ENCODE data around the gene GABRA5. TPM values are rescaled to one million over a fixed set of nuclear protein-coding genes. Genes with fewer than 3 reads are reported as not detected.

The GABRA5 gene
- total and polyA plus RNA-seq, 2 of the 4 experiments (the other 2 are of a cell fraction): 4.0 to 7.3 TPM

DNA sequence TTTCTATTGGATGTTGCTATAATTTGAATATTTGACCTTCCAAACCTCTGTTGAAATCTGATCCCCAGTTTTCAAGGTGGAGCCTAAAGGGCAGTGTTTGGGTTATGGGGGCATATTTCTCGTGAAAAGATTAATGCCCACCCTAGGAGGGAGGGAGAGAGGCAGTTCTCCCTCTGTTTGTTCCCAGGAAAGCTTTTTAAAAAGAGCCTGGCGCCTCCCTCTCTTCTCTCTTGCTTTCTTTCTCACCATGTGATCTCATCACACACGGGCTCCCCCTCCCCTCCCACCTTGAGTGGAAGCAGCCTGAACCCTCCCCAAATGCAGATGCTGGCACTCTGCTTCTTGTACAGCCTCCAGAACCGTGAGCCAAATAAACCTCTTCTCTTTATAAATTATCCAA, 12.4 kb upstream of the GABRA5 start:
- ChIA-PET POLR2A (ENCODE audit: unreplicated experiment) (no interaction called here), CTCF (no interaction called here)
- Histone ChIP-seq H2BK20ac (ENCODE audit: low read depth, low read length) (no peak overlapping the region), H4K8ac (ENCODE audit: low read depth in 2 of 2, low read length in 2 of 2) (no peak overlapping the region), H4K5ac (ENCODE audit: low read depth, low read length) (no peak overlapping the region), H4K20me1 (ENCODE audit: insufficient read depth, low read length) (no peaks in the 10 kb centered on the region), H3K27me3 (ENCODE audit: control insufficient read depth, insufficient read depth, low read length) (no peaks in the 10 kb centered on the region), H3K4me3 (ENCODE audit: insufficient read depth, low read depth, low read length) (no peak overlapping the region), H3K18ac (ENCODE audit: low read depth, low read length) (no peak overlapping the region), H3K27ac (ENCODE audit: insufficient read depth, low read length) (no peak overlapping the region), H3K14ac (replicated peaks; ENCODE audit: low read depth, low read length) (no peak overlapping the region), H2AFZ (replicated peaks; ENCODE audit: low read length, poor library complexity) (no peak overlapping the region), H3K23ac (ENCODE audit: low read depth, low read length) (no peak overlapping the region), H3K56ac (ENCODE audit: extremely low read depth, insufficient read depth, low read length) (no peak overlapping the region), H3K9ac (ENCODE audit: low read depth, low read length) (no peak overlapping the region), H3K79me1 (ENCODE audit: low read depth in 1 of 2, low read length in 2 of 2) (no peaks in the 10 kb centered on the region), H3K4me1 (ENCODE audit: control insufficient read depth, insufficient read depth, low read length) (no peaks in the 10 kb centered on the region), H2BK15ac (ENCODE audit: low read depth, low read length) (no peak overlapping the region), H3K36me3 (ENCODE audit: control insufficient read depth, insufficient read depth, low read length) (no peaks in the 10 kb centered on the region), H2AK5ac (ENCODE audit: low read depth, low read length) (no peak overlapping the region), H2BK120ac (ENCODE audit: low read depth, low read length) (no peak overlapping the region), H2AK9ac (replicated peaks; ENCODE audit: low read depth, low read length, poor library complexity) (no peak overlapping the region), H3K4ac (ENCODE audit: low read depth, low read length) (no peak overlapping the region), H3K4me2 (ENCODE audit: low read depth, low read length) (no peak overlapping the region), H2BK5ac (ENCODE audit: low read depth, low read length, poor library complexity, severe bottlenecking) (no peak overlapping the region), H3K9me1 (ENCODE audit: insufficient read depth, low read length) (no peaks in the 10 kb centered on the region), H3K9me3 (ENCODE audit: control insufficient read depth, insufficient read depth, low read length) (peaks cover 2% of the 10 kb centered on the region; the same call in 1 of the 2 replicates), H4K91ac (ENCODE audit: insufficient read depth, low read depth, low read length) (no peak overlapping the region)
- intact Hi-C loops (cut with micrococcal nuclease) (no loop called here), dilution Hi-C loops (cut with HindIII; ENCODE audit: low sequenced_read_pairs, unreplicated experiment) (no loop called here), in situ Hi-C loops (cut with MboI; ENCODE audit: low sequenced_read_pairs) (no loop called here)
- no peak for ATAC-seq (ENCODE audit: low read depth)
- no peak for DNase-seq
- TF ChIP-seq MAFK (IDR thresholded peaks at IDR 0.05; ENCODE audit: low read depth, low read length) (no peak), RCOR1 (IDR thresholded peaks at IDR 0.05; ENCODE audit: insufficient replicate concordance, low read length) (no peak), CEBPB (IDR thresholded peaks at IDR 0.05; ENCODE audit: low read depth, low read length) (no peak), SMC3 (IDR thresholded peaks at IDR 0.05; ENCODE audit: low read depth, low read length) (no peak), FOS (IDR thresholded peaks at IDR 0.05; ENCODE audit: low read depth, low read length) (no peak), ELK1 (IDR thresholded peaks at IDR 0.05; ENCODE audit: borderline replicate concordance, low read depth, low read length) (no peak), MAZ (IDR thresholded peaks at IDR 0.05; ENCODE audit: borderline replicate concordance, low read depth, low read length) (no peak), MXI1 (IDR thresholded peaks at IDR 0.05; ENCODE audit: borderline replicate concordance, low read depth, low read length) (no peak), RFX5 (IDR thresholded peaks at IDR 0.05; ENCODE audit: low read depth, low read length) (no peak), RAD21 (IDR thresholded peaks at IDR 0.05; ENCODE audit: low read length) (no peak), USF2 (IDR thresholded peaks at IDR 0.05; ENCODE audit: low read depth, low read length) (no peak), NFE2L2 (IDR thresholded peaks at IDR 0.05; ENCODE audit: low read depth, low read length) (no peak), CHD1 (IDR thresholded peaks at IDR 0.05; ENCODE audit: low read depth, low read length) (no peak), POLR2A (IDR thresholded peaks at IDR 0.05; ENCODE audit: low read depth, low read length) (no peak), BHLHE40 (IDR thresholded peaks at IDR 0.05; ENCODE audit: low read depth, low read length) (no peak)
- TF ChIP-seq, protein P1, sequence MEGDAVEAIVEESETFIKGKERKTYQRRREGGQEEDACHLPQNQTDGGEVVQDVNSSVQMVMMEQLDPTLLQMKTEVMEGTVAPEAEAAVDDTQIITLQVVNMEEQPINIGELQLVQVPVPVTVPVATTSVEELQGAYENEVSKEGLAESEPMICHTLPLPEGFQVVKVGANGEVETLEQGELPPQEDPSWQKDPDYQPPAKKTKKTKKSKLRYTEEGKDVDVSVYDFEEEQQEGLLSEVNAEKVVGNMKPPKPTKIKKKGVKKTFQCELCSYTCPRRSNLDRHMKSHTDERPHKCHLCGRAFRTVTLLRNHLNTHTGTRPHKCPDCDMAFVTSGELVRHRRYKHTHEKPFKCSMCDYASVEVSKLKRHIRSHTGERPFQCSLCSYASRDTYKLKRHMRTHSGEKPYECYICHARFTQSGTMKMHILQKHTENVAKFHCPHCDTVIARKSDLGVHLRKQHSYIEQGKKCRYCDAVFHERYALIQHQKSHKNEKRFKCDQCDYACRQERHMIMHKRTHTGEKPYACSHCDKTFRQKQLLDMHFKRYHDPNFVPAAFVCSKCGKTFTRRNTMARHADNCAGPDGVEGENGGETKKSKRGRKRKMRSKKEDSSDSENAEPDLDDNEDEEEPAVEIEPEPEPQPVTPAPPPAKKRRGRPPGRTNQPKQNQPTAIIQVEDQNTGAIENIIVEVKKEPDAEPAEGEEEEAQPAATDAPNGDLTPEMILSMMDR (conservative IDR thresholded peaks at IDR 0.05; ENCODE audit: low read depth, low read length): no peak
- WGBS, 2 experiments (ENCODE audit: extremely low coverage in 2 of 2, insufficient read length in 1 of 2): no CpG with 5 or more reads among the region's 4 CpGs
- no TSS peak for BruUV-seq (replicated peaks)

Data from IMR-90 (cell line).